HL-60/S4 (cell line): Measurements from ENCODE around the gene CARD9.
"Not testable (repeated sequence)": the region's sequence is repeated elsewhere in the genome, so short reads cannot be mapped to it uniquely, and the experiment has no call there.

Experiments used
- in situ Hi-C: fragments of 300-500 bp; cut with MboI; formaldehyde crosslinking; loops from 2 replicates; pipeline ENCODE4 v1.14.3; 2022; ENCODE audit warnings: low sequenced_read_pairs

Gene CARD9

DNA sequence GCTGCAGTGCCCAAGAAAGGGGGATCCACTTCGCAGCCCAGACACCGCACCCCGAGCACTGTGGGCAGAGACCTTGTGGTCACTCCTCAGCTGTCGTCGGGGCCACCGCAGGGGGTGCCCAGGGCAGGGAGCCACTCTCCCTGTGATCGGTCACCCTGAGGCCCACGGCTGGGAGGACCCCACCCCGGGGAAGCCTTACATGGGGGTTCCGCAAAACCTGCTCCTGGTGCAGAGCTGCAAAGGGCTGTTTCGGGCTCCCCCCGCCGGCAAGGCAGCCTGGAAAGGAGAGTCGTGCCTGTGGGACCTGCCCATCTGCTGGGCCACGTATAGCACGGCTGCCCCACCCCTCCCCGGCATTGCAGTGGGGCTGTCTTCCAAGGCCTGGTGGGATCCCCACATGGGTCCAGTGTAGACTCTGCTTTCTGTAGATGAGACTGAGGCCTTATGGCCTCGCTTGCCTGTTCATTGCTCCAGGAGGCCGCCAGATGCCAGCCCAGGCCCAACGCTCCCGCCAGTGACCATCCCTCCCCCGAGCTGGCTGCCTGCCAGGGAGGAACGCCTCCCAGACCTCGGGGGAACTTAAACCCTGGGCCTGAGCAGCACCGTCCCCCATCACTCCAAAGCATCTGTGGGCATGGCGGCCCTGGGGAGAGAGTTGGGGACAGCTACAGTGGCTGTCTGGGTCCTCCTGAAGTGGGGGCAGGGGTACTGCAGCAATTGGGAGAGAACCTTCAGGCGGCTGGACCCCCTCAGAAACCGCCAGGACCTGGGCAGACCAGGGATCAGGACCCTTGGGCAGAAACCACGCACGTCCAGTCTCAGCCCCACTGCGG is 8.3 kb downstream of the CARD9 start:
- in situ Hi-C loops = no loop called here

- in situ Hi-C loops = no loop called here
Observed at GRCh38 chr9:136363949-136364748, 9.3 kb downstream of the CARD9 start.

DNA sequence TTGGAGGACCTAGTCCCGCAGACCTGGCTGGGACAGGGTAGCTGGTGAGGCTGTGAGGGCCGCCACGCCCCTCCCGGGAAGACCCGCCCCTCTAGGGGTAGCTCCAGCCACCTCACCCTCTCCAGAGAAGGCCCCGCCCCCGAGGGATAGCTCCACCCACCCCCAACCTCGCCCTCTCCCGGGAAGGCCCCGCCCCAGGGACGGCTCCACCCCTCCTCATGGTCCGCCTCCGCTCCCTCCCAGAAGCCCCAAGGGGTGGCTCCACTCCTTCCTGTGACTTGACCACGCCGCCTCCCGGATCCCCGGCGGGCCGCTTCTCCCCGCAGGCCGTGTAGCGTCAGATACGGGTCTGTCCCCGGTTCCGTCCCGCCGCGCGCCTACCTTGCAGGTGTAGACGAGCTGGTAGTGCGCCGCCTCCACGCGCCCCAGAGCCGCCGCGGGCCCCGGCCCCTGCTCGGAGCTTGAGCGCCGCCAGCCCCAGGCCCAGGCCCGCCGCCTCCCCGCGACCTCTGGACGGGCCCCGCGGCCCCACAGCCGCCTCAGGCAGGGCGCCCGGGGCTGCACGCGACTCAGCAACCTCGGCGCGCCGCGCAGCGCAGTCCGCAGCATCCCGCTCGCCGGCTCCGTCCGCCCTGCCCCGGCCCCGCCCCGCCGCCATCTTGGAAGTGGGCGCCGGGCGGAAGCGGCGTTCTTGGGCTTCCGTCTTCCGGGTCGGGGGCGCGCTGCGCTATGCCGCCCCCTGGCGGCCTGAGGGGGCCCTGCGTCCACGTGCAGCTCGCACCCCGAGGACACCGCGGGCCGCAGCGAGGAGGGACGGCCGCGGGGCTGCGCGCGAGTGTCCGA is 10.1 kb downstream of the CARD9 start, which contains the start of gene DNLZ:
TSS of gene DNLZ (minus strand) at position 639 of the 843 bp plus-strand sequence. CDS start at position 609, 30 bp downstream.
- in situ Hi-C loops = no loop called here

DNA sequence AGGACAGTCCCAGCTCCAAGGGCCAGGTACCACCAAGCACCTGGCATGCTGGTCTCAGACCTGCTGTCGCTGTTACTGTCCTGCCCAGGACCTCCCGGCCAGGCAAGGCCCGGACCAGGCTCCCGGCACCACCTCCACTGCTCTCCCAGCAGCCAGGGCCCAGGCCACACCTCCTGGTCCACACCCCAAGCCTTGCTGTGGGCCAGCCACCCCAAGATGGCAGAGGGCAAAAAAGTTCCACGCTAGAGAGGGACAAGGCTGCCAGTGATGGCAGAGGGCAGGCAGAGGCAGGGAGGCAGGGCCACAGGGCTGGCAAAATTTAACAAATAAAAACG is 11.1 kb downstream of the CARD9 start:
- in situ Hi-C loops = no loop called here

DNA sequence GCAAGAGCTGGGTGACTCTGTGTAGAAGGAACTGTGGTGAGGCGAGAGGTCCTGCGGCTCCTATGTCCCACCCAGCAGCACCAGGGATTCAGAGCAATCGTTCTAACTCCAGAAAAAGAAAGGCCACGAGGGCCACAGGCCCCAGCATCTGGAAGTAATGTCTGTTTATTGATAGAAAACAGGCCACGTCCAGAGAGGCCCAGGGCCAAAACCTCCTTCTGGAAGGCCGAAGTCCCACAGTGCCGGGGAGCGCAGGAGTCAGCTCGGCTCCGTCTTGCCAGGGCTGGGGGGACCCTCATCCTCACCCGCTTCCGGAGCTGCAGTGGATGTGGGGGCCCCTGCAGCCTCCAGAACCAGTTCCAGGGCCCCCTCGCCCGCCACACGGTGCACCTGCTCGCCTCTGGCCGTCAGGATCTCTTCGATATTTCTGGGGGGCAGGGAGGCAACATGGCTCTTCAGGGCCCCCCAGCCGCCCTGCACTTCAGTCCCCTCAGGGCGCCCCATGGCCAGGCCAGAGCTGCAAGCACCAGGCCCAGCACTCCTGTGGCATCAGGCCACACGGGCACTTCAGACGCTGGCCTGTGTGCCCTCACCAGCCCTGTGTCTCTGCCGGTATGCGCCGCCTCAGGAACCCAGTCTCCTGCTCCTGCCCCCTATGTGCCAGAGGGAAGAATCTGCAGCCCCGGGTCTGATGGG is 11.6 kb downstream of the CARD9 start:
- in situ Hi-C loops = no loop called here

GRCh38 chr9:136361047-136361753 is 12.3 kb downstream of the CARD9 start:
- in situ Hi-C loops = no loop called here

DNA sequence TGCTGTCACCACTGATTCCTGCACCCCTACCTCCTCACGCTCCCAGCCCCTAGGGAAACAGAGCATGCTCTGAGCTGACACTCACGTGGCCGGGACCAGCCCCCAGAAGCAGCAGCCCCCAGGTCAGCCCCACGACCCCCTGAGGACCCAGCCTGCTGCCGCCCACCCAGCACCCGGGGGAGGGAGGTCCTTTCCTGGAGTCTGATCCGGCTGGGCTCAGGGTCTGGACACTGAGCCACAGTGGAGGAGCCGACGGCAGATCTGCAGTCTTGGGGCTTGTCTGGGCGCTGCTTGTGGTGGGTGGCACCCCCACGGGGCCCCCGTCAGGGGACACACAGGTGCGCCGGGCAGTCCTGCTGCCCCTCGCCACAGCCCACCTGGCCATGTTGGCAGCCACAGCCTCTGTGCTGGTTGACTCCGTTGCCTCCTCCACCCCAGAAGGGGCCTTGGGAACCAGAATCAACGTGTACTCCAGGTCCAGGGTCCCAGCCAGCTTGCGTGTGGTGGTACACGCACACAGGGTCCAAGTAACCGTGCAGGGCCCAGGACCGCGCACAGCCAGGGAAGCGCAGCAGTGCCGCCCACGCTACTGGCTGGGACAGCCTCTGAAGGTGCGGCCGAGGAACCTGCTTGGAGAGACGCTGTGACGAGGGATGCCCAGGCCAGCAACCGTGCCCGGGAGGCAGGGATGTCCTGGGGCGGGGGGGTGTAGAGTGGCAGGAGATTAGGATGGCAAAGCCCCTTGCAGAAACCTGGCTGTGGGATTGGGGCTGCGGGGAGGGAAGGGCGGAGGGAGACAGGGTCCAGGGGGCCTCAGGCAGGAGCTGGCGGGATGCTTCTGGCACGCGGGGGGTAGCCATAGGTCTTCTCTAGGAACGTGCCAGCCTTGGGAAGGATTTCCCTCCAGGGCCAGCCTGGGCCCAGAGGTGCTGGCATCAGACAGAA is 13.4 kb downstream of the CARD9 start:
- in situ Hi-C loops = no loop called here

- in situ Hi-C loops = no loop called here
Observed at GRCh38 chr9:136358888-136359287, 14.6 kb downstream of the CARD9 start.

DNA sequence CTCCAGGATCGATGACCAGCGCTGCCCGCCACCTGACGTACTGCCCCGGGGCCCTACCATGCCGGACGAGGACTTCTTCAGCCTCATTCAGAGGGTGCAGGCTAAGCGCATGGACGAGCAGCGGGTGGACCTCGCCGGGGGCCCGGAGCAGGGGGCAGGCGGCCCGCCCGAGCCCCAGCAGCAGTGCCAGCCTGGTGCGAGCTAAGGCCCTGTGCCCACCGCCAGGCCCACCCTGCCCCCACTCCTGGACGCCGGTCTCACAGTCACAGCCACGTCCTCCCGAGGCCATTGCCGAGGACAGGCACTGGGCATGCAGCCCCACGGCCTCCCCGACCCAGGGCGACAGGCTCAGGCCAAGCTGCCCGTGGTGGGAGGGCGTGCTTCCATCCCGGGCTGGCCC is 15.5 kb downstream of the CARD9 start:
- in situ Hi-C loops = no loop called here

DNA sequence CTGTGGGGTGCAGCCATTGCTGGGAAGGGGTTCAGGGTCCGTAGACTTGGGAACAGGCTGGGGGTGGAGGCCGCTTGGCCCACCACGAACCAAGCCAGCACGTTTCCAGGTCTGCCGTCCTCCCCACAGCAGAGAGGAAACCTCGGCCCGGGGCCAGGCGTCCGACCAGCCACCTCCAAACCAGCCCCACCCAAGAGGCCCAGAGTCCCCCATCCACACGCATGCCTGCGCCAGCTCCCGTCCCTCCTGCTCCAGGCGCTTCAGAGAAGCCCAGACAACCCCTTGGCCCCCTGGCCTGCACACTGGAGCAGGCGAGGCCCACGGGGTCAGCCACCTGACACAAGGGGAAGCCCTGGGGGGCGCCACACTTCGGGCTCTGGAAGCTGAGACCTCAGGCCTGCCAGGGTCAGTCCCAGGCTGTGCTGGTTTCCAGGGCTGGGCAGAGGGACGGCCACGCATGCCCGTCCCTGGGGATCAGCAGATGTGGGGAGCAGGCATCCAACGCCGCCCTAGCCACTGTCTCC is 16.2 kb downstream of the CARD9 start:
- in situ Hi-C loops = no loop called here

DNA sequence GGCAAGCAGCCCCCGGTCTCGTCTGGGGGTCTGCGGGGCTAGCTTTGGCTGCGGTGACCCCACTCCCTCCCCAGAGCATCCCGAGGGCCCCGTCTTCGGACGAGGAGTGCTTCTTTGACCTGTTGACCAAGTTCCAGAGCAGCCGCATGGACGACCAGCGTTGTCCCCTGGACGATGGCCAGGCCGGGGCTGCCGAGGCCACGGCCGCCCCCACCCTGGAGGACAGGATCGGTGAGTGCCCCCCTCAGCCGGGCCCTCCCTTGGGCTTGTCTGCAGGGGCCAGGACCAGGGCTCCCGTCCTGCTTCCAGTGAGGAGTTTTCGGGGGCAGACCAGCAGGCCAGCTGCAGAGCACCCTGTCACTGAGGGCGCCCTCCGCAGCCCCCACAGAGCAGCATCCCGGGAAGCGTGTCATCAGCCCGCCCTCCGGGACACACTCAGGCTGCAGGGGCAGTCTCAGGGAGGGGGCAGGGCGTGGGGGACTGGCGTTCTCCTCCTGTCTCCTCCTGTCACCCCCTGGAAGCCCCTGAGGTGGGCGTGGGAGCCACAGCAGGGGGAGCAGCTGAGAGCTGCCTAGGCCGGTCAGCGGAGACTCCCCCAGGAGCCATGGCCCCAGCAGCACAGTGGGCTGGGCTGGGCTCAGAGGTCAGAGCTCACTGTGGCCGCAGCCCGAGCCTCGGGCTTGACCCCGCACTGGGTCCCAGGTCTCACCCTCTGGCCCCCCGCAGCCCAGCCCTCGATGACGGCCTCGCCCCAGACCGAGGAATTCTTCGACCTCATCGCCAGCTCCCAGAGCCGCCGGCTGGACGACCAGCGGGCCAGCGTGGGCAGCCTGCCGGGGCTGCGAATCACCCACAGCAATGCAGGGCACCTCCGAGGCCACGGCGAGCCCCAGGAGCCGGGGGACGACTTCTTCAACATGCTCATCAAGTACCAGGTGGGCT is 17.6 kb downstream of the CARD9 start:
- in situ Hi-C loops = no loop called here

GRCh38 chr9:136354592-136355085 is 18.8 kb downstream of the CARD9 start:
- in situ Hi-C loops = no loop called here

DNA sequence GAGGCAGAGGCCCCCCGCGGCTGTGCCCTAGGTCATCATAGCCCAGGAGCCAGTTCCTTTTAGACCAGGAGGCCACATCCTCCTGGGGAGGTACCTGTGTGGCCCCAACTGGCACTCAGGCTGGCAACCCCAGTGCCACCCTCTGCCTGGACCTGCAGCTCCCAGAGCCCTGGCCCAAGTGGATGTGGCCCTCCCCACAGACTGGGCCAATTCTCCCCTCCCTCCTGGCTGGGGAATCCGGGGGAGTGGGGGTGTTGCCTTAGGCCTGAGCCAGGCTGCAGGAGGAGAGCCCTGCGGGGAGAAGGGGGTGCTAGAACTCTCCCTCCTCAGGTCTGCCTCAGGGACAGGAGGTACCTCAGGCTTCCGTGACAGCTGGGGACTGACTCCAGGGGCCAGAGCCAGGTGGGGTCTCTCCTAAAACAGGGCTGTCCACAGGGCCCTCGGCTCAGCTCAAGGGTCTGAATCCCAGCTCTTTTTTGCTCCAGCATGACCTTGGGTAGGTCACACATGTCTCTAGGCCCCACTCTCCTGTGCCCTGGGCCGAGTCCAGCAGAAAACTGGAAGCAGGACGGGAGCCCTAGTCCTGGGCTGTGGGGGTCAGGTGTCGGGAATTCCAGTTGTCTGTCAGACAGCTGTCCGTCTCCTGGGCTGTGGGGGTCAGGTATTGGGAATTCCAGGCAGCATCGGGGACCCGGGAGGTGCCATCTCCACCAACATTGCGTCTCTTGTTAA is 19.5 kb downstream of the CARD9 start:
- in situ Hi-C loops = no loop called here

GRCh38 chr9:136353088-136353487 is 20.4 kb downstream of the CARD9 start:
- in situ Hi-C loops = no loop called here

DNA sequence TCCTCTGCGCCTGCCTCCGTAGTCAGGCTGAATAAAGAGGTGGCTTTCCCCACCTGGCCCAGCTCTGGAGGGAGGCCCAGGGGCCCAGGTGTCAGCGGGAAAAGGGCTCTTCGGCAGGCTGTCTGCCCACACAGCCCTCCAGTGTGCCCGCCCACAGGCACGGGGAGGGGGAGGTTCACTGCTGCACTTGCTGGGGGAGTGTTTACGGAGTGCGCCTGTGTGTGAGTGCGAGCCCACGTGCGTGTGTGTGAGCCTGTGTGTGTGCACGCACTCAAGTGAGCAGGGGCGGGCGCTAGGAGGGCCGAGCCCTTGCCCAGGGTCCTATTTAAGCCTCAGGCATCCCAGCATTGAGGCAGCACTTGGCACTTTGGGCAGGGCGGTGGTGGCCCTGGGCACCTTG is 20.8 kb downstream of the CARD9 start:
- in situ Hi-C loops = no loop called here

DNA sequence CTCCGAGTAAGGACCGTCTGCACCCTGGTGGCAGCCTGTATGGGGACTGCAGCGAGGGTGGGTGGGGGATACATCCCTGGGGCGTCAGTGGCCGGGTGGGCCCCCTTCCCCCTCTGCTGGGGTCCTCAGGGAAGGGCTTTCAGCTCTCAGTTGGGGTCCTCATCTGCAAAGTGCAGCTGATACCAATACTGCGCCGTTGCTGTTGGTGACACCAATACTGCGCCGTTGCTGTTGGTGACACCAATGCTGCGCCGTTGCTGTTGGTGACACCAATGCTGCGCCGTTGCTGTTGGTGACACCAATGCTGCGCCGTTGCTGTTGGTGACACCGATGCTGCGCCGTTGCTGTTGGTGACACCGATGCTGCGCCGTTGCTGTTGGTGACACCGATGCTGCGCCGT is 21.6 kb downstream of the CARD9 start:
- in situ Hi-C loops = not testable (repeated sequence)
